Neural cell (in vitro differentiated cells): ENCODE results near the gene ITGB7. TPM values are rescaled to one million over a fixed set of nuclear protein-coding genes. Genes with fewer than 3 reads are reported as not detected.

Source experiments
- H2AFZ ChIP-seq: fragments of 200-600, 300-800 bp; sonication (generic), shearing (Covaris generic); 2 replicates; pipeline ENCODE4 v1.6.0; 2014; ENCODE audit warnings: low read depth, mild to moderate bottlenecking, antibody characterized with exemption, low read length, moderate library complexity
- H3F3A ChIP-seq: fragments of 200-600 bp; shearing (Covaris generic); 2 replicates; pipeline ENCODE4 v1.6.1; 2016; ENCODE audit warnings: mild to moderate bottlenecking, moderate library complexity, mixed read lengths, antibody characterized with exemption, low read length; ENCODE audit not compliant: insufficient read depth, poor library complexity, severe bottlenecking
- H3K27ac ChIP-seq: fragments of 200-600, 300-800 bp; sonication (generic), shearing (Covaris generic); 2 replicates; pipeline ENCODE4 v1.5.1; 2014; ENCODE audit warnings: mild to moderate bottlenecking, low read length, moderate library complexity
- H3K27me3 ChIP-seq: fragments of 300-800, 200-600 bp; sonication (generic), shearing (Covaris generic); 2 replicates; pipeline ENCODE4 v1.6.0; 2014; ENCODE audit warnings: mild to moderate bottlenecking, low read depth, low read length, moderate library complexity; ENCODE audit not compliant: insufficient read depth
- H3K36me3 ChIP-seq: fragments of 300-800, 200-600 bp; sonication (generic), shearing (Covaris generic); 2 replicates; pipeline ENCODE4 v1.5.1; 2014; ENCODE audit warnings: mild to moderate bottlenecking, antibody characterized with exemption, low read length, moderate library complexity; ENCODE audit not compliant: insufficient read depth
- H3K4me2 ChIP-seq: fragments of 300-800, 200-600 bp; sonication (generic), shearing (Covaris generic); 2 replicates; pipeline ENCODE4 v1.6.0; 2014; ENCODE audit warnings: mild to moderate bottlenecking, low read length
- H3K4me3 ChIP-seq: fragments of 300-800, 200-600 bp; sonication (generic), shearing (Covaris generic); 2 replicates; pipeline ENCODE4 v1.5.1; 2014; ENCODE audit warnings: mild to moderate bottlenecking, low read length, moderate library complexity
- H3K79me2 ChIP-seq: fragments of 200-600 bp; shearing (Covaris generic); replicated peaks from 2 replicates; pipeline ENCODE4 v1.6.0; 2014; ENCODE audit warnings: mild to moderate bottlenecking, low read length, moderate library complexity; ENCODE audit not compliant: insufficient read depth
- H3K9ac ChIP-seq: fragments of 300-800, 200-600 bp; sonication (generic), shearing (Covaris generic); 2 replicates; pipeline ENCODE4 v1.6.1; 2016; ENCODE audit warnings: mild to moderate bottlenecking, low read length, mixed read lengths
- H3K9me2 ChIP-seq: fragments of 200-600 bp; shearing (Covaris generic); 2 replicates; pipeline ENCODE4 v1.6.1; 2016; ENCODE audit warnings: mild to moderate bottlenecking, low read length, mixed read lengths; ENCODE audit not compliant: insufficient read depth
- H3K9me3 ChIP-seq: fragments of 200-600, 300-800 bp; sonication (generic), shearing (Covaris generic); 2 replicates; pipeline ENCODE4 v1.6.1; 2016; ENCODE audit warnings: mild to moderate bottlenecking, mixed run types, low read length, moderate library complexity, mixed read lengths
- H4K20me1 ChIP-seq: fragments of 200-600 bp; shearing (Covaris generic); 2 replicates; pipeline ENCODE4 v1.6.1; 2016; ENCODE audit warnings: mild to moderate bottlenecking, mixed run types; ENCODE audit not compliant: insufficient read depth
- CTCF ChIP-seq: fragments of 450-650 bp; IDR thresholded peaks from 2 replicates; pipeline ENCODE4 v1.5.1; 2014; ENCODE audit warnings: antibody characterized with exemption, mild to moderate bottlenecking, moderate library complexity; ENCODE audit not compliant: poor library complexity, severe bottlenecking
- EP300 ChIP-seq: fragments of 450-650 bp; conservative IDR thresholded peaks from 2 replicates; pipeline ENCODE4 v1.6.1; 2014; ENCODE audit warnings: antibody characterized with exemption, mild to moderate bottlenecking, moderate library complexity; ENCODE audit not compliant: poor library complexity, severe bottlenecking
- EZH2 ChIP-seq: fragments of 200-600, 300-800 bp; shearing (Covaris generic), sonication (generic); IDR thresholded peaks from 2 replicates; pipeline ENCODE4 v1.6.1; 2014; ENCODE audit warnings: antibody characterized with exemption, low read length, borderline replicate concordance, mild to moderate bottlenecking; ENCODE audit not compliant: insufficient read depth, poor library complexity, severe bottlenecking
- MXI1 ChIP-seq: fragments of 450-650 bp; conservative IDR thresholded peaks from 2 replicates; pipeline ENCODE4 v1.6.1; 2014; ENCODE audit warnings: antibody characterized with exemption, mild to moderate bottlenecking; ENCODE audit not compliant: poor library complexity, severe bottlenecking
- POLR2AphosphoS5 ChIP-seq: IDR thresholded peaks from 2 replicates; pipeline ENCODE4 v1.6.1; 2012
- RAD21 ChIP-seq: fragments of 450-650 bp; conservative IDR thresholded peaks from 2 replicates; pipeline ENCODE4 v1.6.1; 2014; ENCODE audit warnings: antibody characterized with exemption, mild to moderate bottlenecking, moderate library complexity
- REST ChIP-seq: IDR thresholded peaks from 2 replicates; pipeline ENCODE4 v1.6.1; 2012; ENCODE audit warnings: borderline replicate concordance
- SMC3 ChIP-seq: fragments of 450-650 bp; conservative IDR thresholded peaks from 2 replicates; pipeline ENCODE4 v1.6.1; 2014; ENCODE audit warnings: antibody characterized with exemption, mild to moderate bottlenecking, moderate library complexity; ENCODE audit not compliant: poor library complexity
- TAF1 ChIP-seq: IDR thresholded peaks from 2 replicates; pipeline ENCODE4 v1.6.1; 2012; ENCODE audit warnings: low read depth
- polyA plus RNA-seq: library from polyadenylated mRNA; depleted of rRNA; stranded (reverse); fragments of >200 nt; gene quantifications from 2 replicates; pipeline ENCODE4 v1.2.3, GENCODE V29; 2014

Gene ITGB7
- polyA plus RNA-seq, 1 donor from 2014 or later = not detected

GRCh38 chr12:53229454-53229853 lies 22.4 kb upstream of the ITGB7 start:
- Histone ChIP-seq H3K79me2 (no peaks in the 10 kb centered on the region), H3K4me3 (no peak overlapping the region), H3K9me2 (no peaks in the 10 kb centered on the region), H3F3A (no peaks in the 10 kb centered on the region), H3K27ac (no peak overlapping the region), H3K4me2 (no peak overlapping the region), H3K9me3 (no peaks in the 10 kb centered on the region), H3K9ac (no peak overlapping the region), H3K36me3 (no peaks in the 10 kb centered on the region), H3K27me3 (peaks cover 21% of the 10 kb centered on the region), H2AFZ (no peak overlapping the region), H4K20me1 (no peaks in the 10 kb centered on the region)
- TF ChIP-seq POLR2AphosphoS5 (no peak), CTCF (no peak), EP300 (no peak), SMC3 (no peak), TAF1 (no peak)

GRCh38 chr12:53227836-53228235 lies 20.8 kb upstream of the ITGB7 start:
- Histone ChIP-seq H2AFZ (no peak overlapping the region), H3K27me3 (peaks cover 15% of the 10 kb centered on the region), H3K79me2 (no peaks in the 10 kb centered on the region), H3K9me2 (no peaks in the 10 kb centered on the region), H3K4me3 (no peak overlapping the region), H3K9me3 (no peaks in the 10 kb centered on the region), H3K9ac (no peak overlapping the region), H3K36me3 (no peaks in the 10 kb centered on the region), H4K20me1 (no peaks in the 10 kb centered on the region), H3K4me2 (no peak overlapping the region), H3F3A (no peaks in the 10 kb centered on the region), H3K27ac (no peak overlapping the region)
- TF ChIP-seq EP300 (no peak), CTCF (no peak), TAF1 (no peak), RAD21 (no peak), POLR2AphosphoS5 (no peak), EZH2 (no peak), MXI1 (no peak), SMC3 (no peak), REST (no peak)
